ENCODE results near the gene SND1. TPM values are rescaled to one million over a fixed set of nuclear protein-coding genes. Genes with fewer than 3 reads are reported as not detected.

SND1 gene
- total and polyA plus RNA-seq, 10 of the 15 experiments (the other 5 are each of a cell fraction or from before 2014, with no cell fraction given), result 52.4 to 270 (median 146) TPM

DNA sequence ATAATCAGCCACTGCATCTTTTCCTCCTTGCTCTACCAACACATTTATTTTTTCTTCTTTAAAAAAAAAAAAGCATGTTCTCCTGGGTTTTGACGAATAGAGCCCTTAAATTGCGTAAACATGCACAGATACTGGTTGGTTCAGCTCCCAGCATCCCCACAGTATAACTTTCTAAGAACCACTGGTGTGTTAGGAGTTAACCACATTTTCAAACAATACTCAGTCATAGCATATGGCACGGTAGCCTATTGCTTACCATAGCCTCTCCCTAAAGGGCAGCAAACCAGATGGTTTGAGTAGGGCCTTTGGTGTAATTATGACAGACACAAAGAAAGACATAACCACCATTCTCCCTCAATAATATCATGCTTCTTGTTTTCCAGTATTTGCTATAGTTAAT lies 234.3 kb downstream of the SND1 start:
- ChIA-PET SMC1A (ENCODE audit: uncharacterized antibody, unreplicated experiment) (interaction anchor here (0.9 kb wide), 1 partner anchor 30 kb away, joined by 4 read pairs; no protein-coding TSS in a partner anchor), CTCF (interaction anchor here (0.7 to 1.4 kb wide), 2 partner anchors 14 to 227 kb away, joined by 3 read pairs; no protein-coding TSS in a partner anchor), POLR2A (no interaction called here), RAD21 (ENCODE audit: unreplicated experiment) (no interaction called here)
- no peak for FAIRE-seq
- 100% methylated on average over 3 of the region's 3 CpGs for WGBS (ENCODE audit: insufficient coverage, insufficient replicate concordance, low lambda C conversion rate, missing lambda C conversion rate)
- Histone ChIP-seq H3K4me1 (ENCODE audit: control insufficient read depth, insufficient read depth, low read length) (no peaks in the 10 kb centered on the region), H3K9me3 (replicated peaks; ENCODE audit: control insufficient read depth, insufficient read depth, low read length) (no peaks in the 10 kb centered on the region), H3K9ac (ENCODE audit: control insufficient read depth, insufficient read depth, low read length) (no peak overlapping the region), H3K27ac (ENCODE audit: control insufficient read depth, insufficient read depth) (no peak overlapping the region), H3K27me3 (replicated peaks in 1 of 2; ENCODE audit: control insufficient read depth in 2 of 2, insufficient read depth in 2 of 2, low read length in 1 of 2) (no peaks in the 10 kb centered on the region), H3K4me3 (no peak overlapping the region), H3K4me2 (ENCODE audit: control insufficient read depth, insufficient read depth) (no peak overlapping the region), H3K36me3 (ENCODE audit: control insufficient read depth in 2 of 2, insufficient read depth in 2 of 2, low read length in 1 of 2) (peaks cover 2 to 14% of the 10 kb centered on the region in 2 experiments; a peak in 2 of 4 replicates), H4K20me1 (ENCODE audit: control insufficient read depth, insufficient read depth) (no peaks in the 10 kb centered on the region), H2AFZ (ENCODE audit: control insufficient read depth, low read depth, low read length) (no peak overlapping the region), H3K79me2 (ENCODE audit: control insufficient read depth, insufficient read depth, low read length) (no peaks in the 10 kb centered on the region; the same call in 1 of the 2 replicates)
- no peak for TF ChIP-seq NFIC (IDR thresholded peaks at IDR 0.05; ENCODE audit: low read depth, low read length)
- no peak for TF ChIP-seq DPF2 (IDR thresholded peaks at IDR 0.05)
- no peak for TF ChIP-seq CREM (IDR thresholded peaks at IDR 0.05; ENCODE audit: low read depth)
- no TSS peak for BruUV-seq (replicated peaks)
- no peak for ATAC-seq
- in situ Hi-C loops (cut with MboI) (no loop called here), intact Hi-C loops (cut with micrococcal nuclease; ENCODE audit: unreplicated experiment) (no loop called here)
- DNase-seq (ENCODE audit: low read depth, low spot score), result no peak

DNA sequence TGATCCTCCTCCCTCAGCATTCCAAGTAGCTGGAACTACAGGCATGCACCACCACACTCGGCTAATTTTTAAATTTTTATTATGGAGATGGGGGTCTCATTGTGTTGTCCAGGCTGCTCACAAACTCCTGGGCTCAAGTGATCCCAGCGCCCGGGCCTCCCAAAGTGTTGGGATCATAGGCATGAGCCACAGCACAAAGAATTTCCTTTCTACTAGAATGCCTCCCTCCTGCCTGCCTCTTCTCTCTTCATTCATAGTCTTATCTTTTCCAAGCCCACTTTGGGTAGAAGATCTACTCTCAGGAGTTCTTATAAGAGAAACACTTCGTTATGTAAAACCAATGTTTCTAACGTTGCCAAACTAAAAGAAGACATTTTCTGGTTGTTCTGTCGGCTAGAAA lies 235.1 kb downstream of the SND1 start:
- no TSS peak for BruUV-seq (replicated peaks)
- ChIA-PET POLR2A (no interaction called here), SMC1A (ENCODE audit: uncharacterized antibody, unreplicated experiment) (interaction anchor here (0.6 to 1.0 kb wide), 3 partner anchors 31 to 227 kb away, joined by 3 to 4 read pairs (median 3); no protein-coding TSS in a partner anchor), RAD21 (ENCODE audit: unreplicated experiment) (no interaction called here), CTCF (interaction anchor here (0.9 to 1.4 kb wide), 2 partner anchors 13 to 15 kb away, joined by 3 read pairs; no protein-coding TSS in a partner anchor)
- Histone ChIP-seq H3K4me3 (no peak overlapping the region), H3K4me1 (ENCODE audit: control insufficient read depth, insufficient read depth, low read length) (peaks cover under 1% of the 10 kb centered on the region; the same call in 1 of the 2 replicates), H3K9ac (ENCODE audit: control insufficient read depth, insufficient read depth, low read length) (no peak overlapping the region), H3K27me3 (replicated peaks in 1 of 2; ENCODE audit: control insufficient read depth in 2 of 2, insufficient read depth in 2 of 2, low read length in 1 of 2) (no peaks in the 10 kb centered on the region), H3K79me2 (ENCODE audit: control insufficient read depth, insufficient read depth, low read length) (peaks cover under 1% of the 10 kb centered on the region; the same call in 1 of the 2 replicates), H4K20me1 (ENCODE audit: control insufficient read depth, insufficient read depth) (no peaks in the 10 kb centered on the region), H3K9me3 (replicated peaks; ENCODE audit: control insufficient read depth, insufficient read depth, low read length) (no peaks in the 10 kb centered on the region), H2AFZ (ENCODE audit: control insufficient read depth, low read depth, low read length) (no peak overlapping the region), H3K4me2 (ENCODE audit: control insufficient read depth, insufficient read depth) (no peak overlapping the region), H3K36me3 (ENCODE audit: control insufficient read depth in 2 of 2, insufficient read depth in 2 of 2, low read length in 1 of 2) (peaks cover 0 to 17% of the 10 kb centered on the region in 2 experiments; a peak in 3 of 4 replicates), H3K27ac (ENCODE audit: control insufficient read depth, insufficient read depth) (no peak overlapping the region)
- WGBS (ENCODE audit: insufficient coverage, insufficient replicate concordance, low lambda C conversion rate, missing lambda C conversion rate), result 100% methylated on average over 6 of the region's 6 CpGs
- ATAC-seq, result no peak
- DNase-seq (ENCODE audit: low read depth, low spot score), result no peak
- intact Hi-C loops (cut with micrococcal nuclease; ENCODE audit: unreplicated experiment), result no loop called here
- in situ Hi-C loops (cut with MboI), result no loop called here
- FAIRE-seq, result no peak
- no peak for TF ChIP-seq HCFC1 (IDR thresholded peaks at IDR 0.05; ENCODE audit: low read length)
- TF ChIP-seq CBFB (IDR thresholded peaks at IDR 0.05; ENCODE audit: low read depth), result no peak

Measured in GM12878 (cell line).